Middle frontal gyrus (tissue), 1 donor: ENCODE data around the gene CANX.

Experiments
- DNase-seq: peaks from one replicate; pipeline ENCODE4 v3.0.0-alpha.2; 2015; ENCODE audit warnings: low spot score; ENCODE audit errors: extremely low spot score

CANX gene

GRCh38 chr5:179777456-179777855 lies 78.7 kb downstream of the CANX start:
- no peak for DNase-seq

- DNase-seq, result no peak
Measured at GRCh38 chr5:179777909-179778308, 79.1 kb downstream of the CANX start.

- no peak for DNase-seq
Measured at GRCh38 chr5:179778591-179778990, 79.8 kb downstream of the CANX start.

- no peak for DNase-seq
Measured at GRCh38 chr5:179779826-179780225, 81.1 kb downstream of the CANX start.

GRCh38 chr5:179780362-179780761 lies 81.6 kb downstream of the CANX start:
- DNase-seq, result no peak
